ENCODE results near the gene TM9SF2. TPM values are rescaled to one million over a fixed set of nuclear protein-coding genes. Genes with fewer than 3 reads are reported as not detected.

The TM9SF2 gene
- total RNA-seq, 1 donor from 2014 or later: 118 TPM

- no peak for DNase-seq (ENCODE audit: low read depth)
- TF ChIP-seq CTCF (IDR thresholded peaks at IDR 0.05; ENCODE audit: insufficient read depth, low read depth, low read length) (no peak), EZH2 (IDR thresholded peaks at IDR 0.05; ENCODE audit: insufficient read depth, low read length) (no peak)
- H3K4me1 ChIP-seq (ENCODE audit: insufficient read depth, low read length): no peaks in the 10 kb centered on the region
Observed at GRCh38 chr13:99517577-99517976, 16.3 kb downstream of the TM9SF2 start.

DNA sequence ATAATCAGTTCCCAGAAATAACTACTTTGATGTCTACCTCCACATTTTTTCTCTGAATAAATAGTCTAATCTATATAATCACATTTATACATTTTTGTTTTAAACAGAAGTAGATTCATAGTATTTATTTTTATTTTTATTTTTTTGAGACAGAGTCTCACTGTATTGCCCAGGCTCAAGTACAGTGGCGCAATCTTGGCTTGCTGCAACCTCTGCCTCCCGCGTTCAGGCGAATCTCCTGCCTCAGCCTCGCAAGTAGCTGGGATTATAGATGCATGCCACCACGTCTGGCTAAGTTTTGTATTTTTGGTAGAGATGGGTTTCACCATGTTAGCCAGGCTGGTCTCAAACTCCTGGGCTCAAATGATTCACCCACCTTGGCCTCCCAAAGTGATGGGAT lies 16.7 kb downstream of the TM9SF2 start:
- H3K4me1 ChIP-seq (ENCODE audit: insufficient read depth, low read length): no peaks in the 10 kb centered on the region
- H3K27ac ChIP-seq (ENCODE audit: low read depth, low read length): no peak overlapping the region
- no peak overlapping the region for H3K27ac Mint-ChIP-seq (ENCODE audit: unreplicated experiment)
- no peak overlapping the region for H3K4me2 ChIP-seq (ENCODE audit: low read length)
- H3K36me3 ChIP-seq (ENCODE audit: insufficient read depth, low read length): peaks cover 20% of the 10 kb centered on the region
- TF ChIP-seq CTCF (IDR thresholded peaks at IDR 0.05; ENCODE audit: insufficient read depth, low read depth, low read length) (no peak), EZH2 (IDR thresholded peaks at IDR 0.05; ENCODE audit: insufficient read depth, low read length) (no peak)
- H3K9ac ChIP-seq (ENCODE audit: low read length): no peak overlapping the region
- H4K20me1 ChIP-seq (ENCODE audit: insufficient read depth, low read length): peaks cover 50% of the 10 kb centered on the region
- H3K4me3 ChIP-seq (ENCODE audit: insufficient read depth, low read depth, low read length): no peak overlapping the region
- peaks cover 3% of the 10 kb centered on the region for H3K4me1 Mint-ChIP-seq (ENCODE audit: low read depth, unreplicated experiment)
- no peak overlapping the region for H3K4me3 Mint-ChIP-seq (ENCODE audit: unreplicated experiment)
- no peak for FAIRE-seq
- H3K9me3 ChIP-seq (ENCODE audit: insufficient read depth, low read depth, low read length): no peaks in the 10 kb centered on the region
- H3K36me3 Mint-ChIP-seq (ENCODE audit: low read depth, unreplicated experiment): peaks cover 7% of the 10 kb centered on the region
- no peaks in the 10 kb centered on the region for H3K9me3 Mint-ChIP-seq (ENCODE audit: unreplicated experiment)
- DNase-seq (ENCODE audit: low read depth): no peak
- no peaks in the 10 kb centered on the region for H3K27me3 Mint-ChIP-seq (ENCODE audit: low read depth, unreplicated experiment)
- H3K79me2 ChIP-seq (ENCODE audit: insufficient read depth, low read length): peaks cover 44% of the 10 kb centered on the region
- no peaks in the 10 kb centered on the region for H3K27me3 ChIP-seq (ENCODE audit: insufficient read depth, low read length)
- H2AFZ ChIP-seq (ENCODE audit: low read depth, low read length): no peak overlapping the region

More at GRCh38 chr13:99517577-99517976, 16.3 kb downstream of the TM9SF2 start:
- no peak overlapping the region for H2AFZ ChIP-seq (ENCODE audit: low read depth, low read length)
- no peak for FAIRE-seq
- Mint-ChIP-seq H3K4me1 (ENCODE audit: low read depth, unreplicated experiment) (peaks cover 6% of the 10 kb centered on the region), H3K9me3 (ENCODE audit: unreplicated experiment) (no peaks in the 10 kb centered on the region), H3K27me3 (ENCODE audit: low read depth, unreplicated experiment) (no peaks in the 10 kb centered on the region), H3K4me3 (ENCODE audit: unreplicated experiment) (no peak overlapping the region), H3K27ac (ENCODE audit: unreplicated experiment) (no peak overlapping the region), H3K36me3 (ENCODE audit: low read depth, unreplicated experiment) (peaks cover 7% of the 10 kb centered on the region)
- no peak overlapping the region for H3K9ac ChIP-seq (ENCODE audit: low read length)
- H3K27me3 ChIP-seq (ENCODE audit: insufficient read depth, low read length): no peaks in the 10 kb centered on the region
- peaks cover 17% of the 10 kb centered on the region for H3K36me3 ChIP-seq (ENCODE audit: insufficient read depth, low read length)
- H3K79me2 ChIP-seq (ENCODE audit: insufficient read depth, low read length): peaks cover 48% of the 10 kb centered on the region
- no peak overlapping the region for H3K27ac ChIP-seq (ENCODE audit: low read depth, low read length)
- no peak overlapping the region for H3K4me3 ChIP-seq (ENCODE audit: insufficient read depth, low read depth, low read length)
- peaks cover 54% of the 10 kb centered on the region for H4K20me1 ChIP-seq (ENCODE audit: insufficient read depth, low read length)
- H3K4me2 ChIP-seq (ENCODE audit: low read length): no peak overlapping the region
- H3K9me3 ChIP-seq (ENCODE audit: insufficient read depth, low read depth, low read length): no peaks in the 10 kb centered on the region

GRCh38 chr13:99522298-99522697 lies 21.0 kb downstream of the TM9SF2 start:
- peaks cover 22% of the 10 kb centered on the region for H3K36me3 Mint-ChIP-seq (ENCODE audit: low read depth, unreplicated experiment)
- H3K27me3 Mint-ChIP-seq (ENCODE audit: low read depth, unreplicated experiment): no peaks in the 10 kb centered on the region

More at GRCh38 chr13:99522298-99522697, 21.0 kb downstream of the TM9SF2 start:
- no peak overlapping the region for H3K4me3 Mint-ChIP-seq (ENCODE audit: unreplicated experiment)
- Histone ChIP-seq H3K36me3 (ENCODE audit: insufficient read depth, low read length) (peaks cover 31% of the 10 kb centered on the region), H2AFZ (ENCODE audit: low read depth, low read length) (no peak overlapping the region), H3K79me2 (ENCODE audit: insufficient read depth, low read length) (peaks cover 9% of the 10 kb centered on the region), H4K20me1 (ENCODE audit: insufficient read depth, low read length) (peaks cover 44% of the 10 kb centered on the region), H3K9ac (ENCODE audit: low read length) (no peak overlapping the region), H3K4me2 (ENCODE audit: low read length) (no peak overlapping the region), H3K9me3 (ENCODE audit: insufficient read depth, low read depth, low read length) (no peaks in the 10 kb centered on the region), H3K27me3 (ENCODE audit: insufficient read depth, low read length) (no peaks in the 10 kb centered on the region), H3K27ac (ENCODE audit: low read depth, low read length) (no peak overlapping the region), H3K4me1 (ENCODE audit: insufficient read depth, low read length) (no peaks in the 10 kb centered on the region), H3K4me3 (ENCODE audit: insufficient read depth, low read depth, low read length) (no peak overlapping the region)
- no peak for FAIRE-seq
- no peak for DNase-seq (ENCODE audit: low read depth)
- TF ChIP-seq CTCF (IDR thresholded peaks at IDR 0.05; ENCODE audit: insufficient read depth, low read depth, low read length) (no peak), EZH2 (IDR thresholded peaks at IDR 0.05; ENCODE audit: insufficient read depth, low read length) (no peak)
- no peaks in the 10 kb centered on the region for H3K4me1 Mint-ChIP-seq (ENCODE audit: low read depth, unreplicated experiment)
- H3K9me3 Mint-ChIP-seq (ENCODE audit: unreplicated experiment): no peaks in the 10 kb centered on the region
- no peak overlapping the region for H3K27ac Mint-ChIP-seq (ENCODE audit: unreplicated experiment)

Data from astrocyte (in vitro differentiated cells and primary cell).